ENCODE results near the gene PPP1R8. TPM values are rescaled to one million over a fixed set of nuclear protein-coding genes. Genes with fewer than 3 reads are reported as not detected.

Gene PPP1R8
- total and polyA plus RNA-seq, 2 experiments from 2014 or later: 7.7 to 48.3 TPM

DNA sequence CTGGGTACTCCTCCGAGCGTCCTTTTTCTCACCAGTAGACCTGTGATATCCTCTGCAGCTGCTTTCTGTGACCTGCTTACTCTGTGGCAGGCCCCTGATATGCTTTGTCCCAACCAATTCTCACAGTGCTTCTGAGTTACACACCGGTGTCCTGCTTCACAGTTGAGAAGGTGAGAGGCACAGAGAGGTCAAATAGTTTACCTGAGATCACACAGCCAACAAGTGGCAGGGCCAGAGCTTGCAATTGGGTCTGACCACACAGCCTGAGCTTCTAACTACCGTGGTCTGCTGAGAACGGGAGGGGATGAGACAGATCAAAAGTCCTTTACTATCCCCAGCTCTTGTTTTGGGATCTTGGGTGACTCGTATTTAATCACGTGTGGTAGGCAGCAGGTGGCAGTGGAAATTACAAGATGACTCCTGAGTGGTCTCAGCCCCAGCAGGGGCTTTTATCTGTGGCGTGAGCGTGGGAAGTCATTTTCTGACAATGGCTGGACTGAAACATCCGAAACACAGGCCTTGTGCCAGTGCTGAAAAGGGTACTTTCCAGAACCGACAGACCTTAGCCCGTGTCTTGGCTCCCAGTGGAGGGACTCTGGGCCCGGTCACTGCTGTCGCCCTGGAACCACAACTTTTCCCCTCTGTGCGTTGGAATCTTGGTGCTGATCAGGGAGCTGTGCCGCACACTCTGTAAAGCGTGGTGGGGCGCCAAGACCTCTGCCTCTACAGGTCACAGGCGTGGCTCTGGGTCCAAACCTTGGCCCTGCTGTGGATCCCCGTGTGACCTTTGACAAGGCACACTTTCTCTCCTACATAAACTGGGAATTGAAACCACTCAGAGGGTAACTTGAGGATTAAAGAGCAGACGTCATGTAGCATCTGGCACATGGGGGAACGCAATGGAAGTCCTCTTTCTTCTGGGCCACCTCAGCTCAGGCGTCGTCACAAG lies 53.7 kb downstream of the PPP1R8 start:
- Histone ChIP-seq H3K4me2 (ENCODE audit: unreplicated experiment) (no peak overlapping the region), H3K27me3 (replicated peaks; ENCODE audit: insufficient read depth) (no peaks in the 10 kb centered on the region), H2AFZ (no peak overlapping the region), H3K79me2 (ENCODE audit: insufficient read depth) (no peaks in the 10 kb centered on the region), H3K4me1 (ENCODE audit: insufficient read depth) (no peaks in the 10 kb centered on the region), H3K27ac (no peak overlapping the region), H3K9me2 (ENCODE audit: insufficient read depth) (no peaks in the 10 kb centered on the region), H3K4me3 (no peak overlapping the region), H3K36me3 (ENCODE audit: low read depth) (no peaks in the 10 kb centered on the region), H3K9me3 (ENCODE audit: low read depth) (no peaks in the 10 kb centered on the region), H3F3A (ENCODE audit: insufficient read depth) (no peaks in the 10 kb centered on the region), H3K9ac (no peak overlapping the region), H4K20me1 (ENCODE audit: insufficient read depth) (no peaks in the 10 kb centered on the region)
- 89% methylated on average over 24 of the region's 24 CpGs for WGBS, 2 experiments (ENCODE audit: low coverage in 1 of 2, low lambda C conversion rate in 2 of 2, missing lambda C conversion rate in 2 of 2)
- in situ Hi-C loops (cut with MboI): no loop called here
- no peak for DNase-seq
- no peak for TF ChIP-seq EZH2phosphoT487 (IDR thresholded peaks at IDR 0.05; ENCODE audit: insufficient read depth, low read depth)
- TF ChIP-seq EZH2 (IDR thresholded peaks at IDR 0.05; ENCODE audit: insufficient read depth, poor library complexity, severe bottlenecking): no peak

DNA sequence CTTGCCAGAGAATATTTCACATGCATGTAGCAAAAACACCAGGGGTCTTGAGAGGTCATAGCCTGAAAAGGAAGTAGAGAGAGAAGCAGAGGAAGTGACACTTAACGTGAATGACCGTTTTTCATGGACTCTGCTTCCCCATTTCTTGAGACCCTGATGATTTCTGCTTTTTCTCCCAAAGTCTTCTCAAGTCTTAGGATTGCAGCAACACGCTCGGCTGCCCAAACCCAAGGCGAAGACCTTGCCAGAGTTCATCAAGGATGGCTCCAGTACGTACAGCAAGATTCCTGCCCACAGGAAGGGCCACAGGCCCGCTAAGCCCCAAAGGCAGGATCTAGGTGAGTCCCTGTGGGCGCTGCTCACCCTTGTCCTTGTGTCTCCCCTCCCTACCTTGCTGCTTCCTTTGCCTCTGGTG lies 54.5 kb downstream of the PPP1R8 start:
- no peaks in the 10 kb centered on the region for H3K79me2 ChIP-seq (ENCODE audit: insufficient read depth)
- H3K27ac ChIP-seq: no peak overlapping the region
- in situ Hi-C loops (cut with MboI): no loop called here
- H3K9ac ChIP-seq: no peak overlapping the region
- no peak overlapping the region for H2AFZ ChIP-seq
- H3K4me3 ChIP-seq: no peak overlapping the region
- no peaks in the 10 kb centered on the region for H3K36me3 ChIP-seq (ENCODE audit: low read depth)
- H3K9me3 ChIP-seq (ENCODE audit: low read depth): no peaks in the 10 kb centered on the region
- no peaks in the 10 kb centered on the region for H3K27me3 ChIP-seq (replicated peaks; ENCODE audit: insufficient read depth)
- no peak for TF ChIP-seq EZH2phosphoT487 (IDR thresholded peaks at IDR 0.05; ENCODE audit: insufficient read depth, low read depth)
- TF ChIP-seq EZH2 (IDR thresholded peaks at IDR 0.05; ENCODE audit: insufficient read depth, poor library complexity, severe bottlenecking): no peak
- no peak for DNase-seq
- H3K9me2 ChIP-seq (ENCODE audit: insufficient read depth): no peaks in the 10 kb centered on the region
- no peaks in the 10 kb centered on the region for H3K4me1 ChIP-seq (ENCODE audit: insufficient read depth)
- 86 to 88% methylated on average over 8 of the region's 8 CpGs for WGBS, 2 experiments (ENCODE audit: low coverage in 1 of 2, low lambda C conversion rate in 2 of 2, missing lambda C conversion rate in 2 of 2)
- no peak overlapping the region for H3K4me2 ChIP-seq (ENCODE audit: unreplicated experiment)
- H3F3A ChIP-seq (ENCODE audit: insufficient read depth): no peaks in the 10 kb centered on the region
- H4K20me1 ChIP-seq (ENCODE audit: insufficient read depth): no peaks in the 10 kb centered on the region

DNA sequence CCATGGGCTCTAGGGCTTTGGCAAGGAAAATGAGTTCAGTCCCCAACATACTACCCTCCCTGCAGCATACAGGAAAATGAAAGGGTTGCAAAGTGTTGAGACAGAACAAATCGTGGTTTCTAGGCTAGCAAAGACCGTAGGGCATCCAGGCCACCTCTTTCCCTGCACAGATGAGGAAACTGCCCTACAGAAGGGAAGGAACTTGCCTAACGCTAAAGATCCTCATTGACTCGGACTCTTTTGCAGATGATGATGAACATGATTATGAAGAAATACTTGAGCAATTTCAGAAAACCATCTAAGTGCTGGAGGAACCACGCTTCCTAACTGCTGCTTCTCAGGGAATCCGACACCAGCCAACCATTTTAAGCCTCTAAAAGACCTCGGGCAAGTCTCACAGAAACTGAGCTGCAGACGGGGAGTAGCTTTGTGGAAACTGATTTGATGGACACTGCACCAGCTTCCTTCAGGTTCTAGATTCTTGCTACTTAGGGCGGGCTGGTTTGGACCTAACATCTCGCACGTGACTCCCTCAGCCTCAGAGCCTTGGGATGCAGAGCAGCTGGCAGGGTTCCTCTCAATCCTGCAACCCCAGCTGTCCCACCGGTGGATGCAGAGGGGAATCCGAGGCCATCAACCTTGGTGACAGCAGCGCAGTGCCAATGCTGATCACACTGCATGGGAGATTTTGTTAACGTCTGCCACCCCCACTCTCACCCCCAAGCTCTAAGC lies 55.2 kb downstream of the PPP1R8 start:
- Histone ChIP-seq H3K27me3 (replicated peaks; ENCODE audit: insufficient read depth) (no peaks in the 10 kb centered on the region), H3K9me3 (ENCODE audit: low read depth) (no peaks in the 10 kb centered on the region), H3K4me1 (ENCODE audit: insufficient read depth) (no peaks in the 10 kb centered on the region), H3K9ac (no peak overlapping the region), H3K4me3 (no peak overlapping the region), H3F3A (ENCODE audit: insufficient read depth) (peaks cover 4% of the 10 kb centered on the region; the same call in 1 of the 2 replicates), H3K27ac (no peak overlapping the region), H4K20me1 (ENCODE audit: insufficient read depth) (no peaks in the 10 kb centered on the region), H3K4me2 (ENCODE audit: unreplicated experiment) (no peak overlapping the region), H3K36me3 (ENCODE audit: low read depth) (no peaks in the 10 kb centered on the region), H2AFZ (no peak overlapping the region), H3K9me2 (ENCODE audit: insufficient read depth) (no peaks in the 10 kb centered on the region), H3K79me2 (ENCODE audit: insufficient read depth) (no peaks in the 10 kb centered on the region)
- in situ Hi-C loops (cut with MboI): no loop called here
- 82 to 85% methylated on average over 15 of the region's 15 CpGs for WGBS, 2 experiments (ENCODE audit: low coverage in 1 of 2, low lambda C conversion rate in 2 of 2, missing lambda C conversion rate in 2 of 2)
- TF ChIP-seq EZH2 (IDR thresholded peaks at IDR 0.05; ENCODE audit: insufficient read depth, poor library complexity, severe bottlenecking) (no peak), EZH2phosphoT487 (IDR thresholded peaks at IDR 0.05; ENCODE audit: insufficient read depth, low read depth) (no peak)
- DNase-seq: no peak

DNA sequence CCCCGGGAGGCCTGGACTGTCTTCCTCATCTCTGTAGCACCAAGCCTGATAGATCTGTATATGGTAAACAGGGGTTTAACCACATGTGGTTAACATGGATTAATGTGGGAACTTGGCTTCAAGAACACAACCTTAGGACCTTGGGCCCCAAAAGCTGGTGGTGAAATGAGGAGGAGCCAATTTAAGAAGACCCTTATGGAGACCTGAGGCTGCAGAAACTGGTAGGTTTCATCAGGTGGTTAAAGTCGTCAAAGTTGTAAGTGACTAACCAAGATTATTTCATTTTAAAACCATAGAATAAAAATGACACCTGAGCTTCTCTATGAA lies 55.7 kb downstream of the PPP1R8 start:
- peaks cover 8% of the 10 kb centered on the region for H3F3A ChIP-seq (ENCODE audit: insufficient read depth)
- DNase-seq: no peak
- in situ Hi-C loops (cut with MboI): no loop called here
- no peaks in the 10 kb centered on the region for H3K79me2 ChIP-seq (ENCODE audit: insufficient read depth)
- no peaks in the 10 kb centered on the region for H3K4me1 ChIP-seq (ENCODE audit: insufficient read depth)
- no peaks in the 10 kb centered on the region for H4K20me1 ChIP-seq (ENCODE audit: insufficient read depth)
- no peak overlapping the region for H3K9ac ChIP-seq
- H3K9me2 ChIP-seq (ENCODE audit: insufficient read depth): no peaks in the 10 kb centered on the region
- H3K9me3 ChIP-seq (ENCODE audit: low read depth): no peaks in the 10 kb centered on the region
- no peak overlapping the region for H3K4me2 ChIP-seq (ENCODE audit: unreplicated experiment)
- H3K27ac ChIP-seq: no peak overlapping the region
- WGBS, 2 experiments (ENCODE audit: low coverage in 1 of 2, low lambda C conversion rate in 2 of 2, missing lambda C conversion rate in 2 of 2): 65 to 78% methylated on average over 2 of the region's 2 CpGs
- no peak overlapping the region for H2AFZ ChIP-seq
- no peaks in the 10 kb centered on the region for H3K36me3 ChIP-seq (ENCODE audit: low read depth)
- no peak overlapping the region for H3K4me3 ChIP-seq
- no peaks in the 10 kb centered on the region for H3K27me3 ChIP-seq (replicated peaks; ENCODE audit: insufficient read depth)
- TF ChIP-seq EZH2 (IDR thresholded peaks at IDR 0.05; ENCODE audit: insufficient read depth, poor library complexity, severe bottlenecking) (no peak), EZH2phosphoT487 (IDR thresholded peaks at IDR 0.05; ENCODE audit: insufficient read depth, low read depth) (no peak)

All from GM23248 (cell line).